ENCODE data around the gene CD99L2.

The CD99L2 gene

DNA sequence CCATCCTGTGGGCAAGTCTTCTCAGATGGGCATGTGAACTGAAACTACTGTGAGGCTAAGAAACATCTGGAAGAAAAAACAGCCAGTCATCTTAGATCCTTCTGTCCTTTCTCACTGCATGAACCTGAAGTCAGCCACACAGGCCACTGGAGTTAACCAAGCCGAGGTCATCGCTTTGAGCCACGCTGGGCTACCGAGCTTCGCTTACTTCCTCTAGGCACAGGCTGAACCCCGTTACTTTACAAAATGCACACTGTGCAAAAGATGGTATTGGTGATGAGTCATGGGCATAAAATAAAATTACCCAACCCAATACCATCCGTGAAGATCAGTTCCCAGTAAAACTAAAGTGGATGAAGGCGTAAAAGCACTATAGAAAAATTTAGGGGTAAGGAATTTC lies 119.1 kb downstream of the CD99L2 start:
- no peak for FAIRE-seq

DNA sequence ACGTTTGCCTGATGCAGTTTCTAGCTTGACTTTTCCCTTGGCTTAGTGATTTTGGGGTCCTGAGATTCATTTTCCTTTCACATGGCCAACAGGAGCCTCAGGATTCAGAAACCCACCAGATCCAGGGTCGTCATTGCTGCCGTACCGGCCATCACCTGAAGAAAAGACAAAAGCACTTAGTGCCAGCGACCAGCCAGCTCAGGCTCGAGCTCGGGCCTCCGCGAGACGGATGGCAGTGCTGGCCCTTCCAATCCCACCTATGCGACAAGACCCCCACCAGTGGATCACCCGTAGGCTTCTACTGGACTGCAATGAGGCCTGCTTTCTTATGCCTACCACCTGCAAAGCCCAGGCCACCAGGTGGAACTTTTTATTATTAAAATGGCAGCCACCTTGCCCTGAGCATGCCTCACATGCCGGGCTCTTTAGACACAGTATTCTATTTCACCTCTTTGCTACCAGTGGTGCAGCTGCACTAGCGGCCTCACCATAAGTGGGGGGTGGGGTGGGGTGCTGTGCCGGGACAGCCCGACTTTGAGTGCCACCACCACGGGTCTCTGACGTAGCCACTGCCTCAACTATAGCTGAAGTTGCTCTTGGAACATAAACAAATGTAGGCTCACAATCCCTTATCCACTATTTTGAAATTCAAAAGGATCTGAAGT lies 121.0 kb downstream of the CD99L2 start:
- no peak for FAIRE-seq

DNA sequence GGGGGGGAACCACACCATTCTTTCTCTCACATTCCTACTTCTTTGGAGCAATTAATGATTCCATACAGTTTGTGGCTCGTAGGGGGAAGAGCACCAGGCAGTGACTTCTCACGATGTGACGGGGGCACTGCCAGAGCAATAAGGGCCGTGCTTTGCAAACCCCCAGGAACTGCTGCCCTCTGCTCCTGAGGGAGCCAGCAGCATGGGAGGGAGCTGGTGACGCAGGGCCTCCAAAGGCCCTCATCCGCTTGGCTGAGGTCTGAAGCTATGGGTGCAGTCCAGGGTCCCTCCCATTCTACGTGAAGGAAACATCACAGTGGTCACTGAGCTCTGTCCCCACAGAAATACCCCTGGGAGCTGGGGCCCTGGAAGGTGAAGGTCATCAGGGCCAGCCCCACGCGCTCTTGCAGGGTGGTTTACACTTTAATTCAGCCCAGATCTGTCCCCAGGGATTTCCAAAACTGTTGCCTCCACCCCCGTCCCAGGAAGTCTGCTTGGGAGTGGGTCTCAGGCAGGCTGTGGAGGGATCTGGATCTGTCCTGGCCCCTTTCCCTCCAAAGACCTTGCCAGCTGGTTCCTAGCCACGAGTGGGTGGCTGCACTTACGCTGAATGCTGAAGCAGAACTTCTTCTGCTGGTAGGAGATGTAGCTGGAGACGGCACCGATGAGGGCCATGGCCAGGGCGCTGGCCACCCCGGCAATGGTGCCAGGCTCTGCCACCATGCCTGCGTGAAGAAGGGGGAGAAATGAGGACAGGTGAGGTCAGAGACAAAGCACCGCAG lies 122.7 kb downstream of the CD99L2 start:
- FAIRE-seq = no peak

DNA sequence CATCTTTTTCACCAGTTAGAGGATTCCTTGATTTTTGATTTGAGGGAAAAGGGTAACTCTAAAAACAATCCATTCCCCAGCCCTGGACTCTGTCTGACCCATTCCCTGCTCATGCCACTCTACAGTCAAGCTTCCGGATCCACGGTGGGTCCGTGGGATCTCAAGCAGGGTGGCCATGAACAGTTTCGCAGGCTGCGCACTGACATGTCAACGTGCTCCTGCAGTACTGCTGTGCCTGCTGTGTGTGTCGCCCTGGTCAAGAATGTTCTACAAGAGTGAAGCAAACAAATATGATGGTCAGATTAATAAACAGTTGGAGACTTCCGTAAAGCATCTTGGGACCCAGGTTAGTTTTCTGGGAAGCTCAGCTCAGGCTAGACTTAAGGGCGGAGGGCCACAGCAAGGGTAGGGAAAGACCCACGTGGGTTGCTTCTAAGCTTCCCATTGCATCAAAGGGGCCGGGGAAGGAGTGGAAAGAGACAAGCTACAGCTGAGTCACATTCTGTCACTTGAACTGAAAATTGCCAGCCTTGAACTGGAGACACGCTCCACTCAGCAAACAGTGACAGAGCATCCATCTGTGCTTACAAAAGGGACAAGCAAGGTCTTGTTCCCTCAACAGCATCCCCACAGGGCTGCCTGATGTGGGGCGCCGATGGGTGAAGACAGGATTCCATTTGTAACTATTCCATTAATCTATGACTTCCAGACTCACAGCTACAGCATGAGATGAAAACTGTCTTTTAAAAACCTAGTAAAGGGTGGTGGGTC lies 123.5 kb downstream of the CD99L2 start:
- FAIRE-seq = no peak

DNA sequence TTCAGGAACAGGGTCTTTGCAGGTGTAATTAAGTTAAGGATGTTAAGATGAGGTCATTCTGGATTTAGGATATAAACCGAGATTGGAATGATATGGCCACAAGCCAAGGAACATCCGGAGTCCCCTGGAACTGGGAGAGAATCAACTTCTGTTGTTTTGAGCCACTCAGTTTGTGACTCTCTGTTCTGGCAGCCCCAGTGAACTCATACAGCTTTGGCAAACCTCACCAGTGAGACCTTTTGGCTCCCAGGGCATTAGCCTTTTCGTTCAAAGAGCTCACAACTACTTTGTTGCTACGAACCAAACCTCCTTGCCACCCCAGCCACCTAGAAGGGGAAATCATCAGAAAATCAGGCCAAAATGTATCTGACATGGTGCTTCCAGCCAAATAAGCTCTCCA lies 124.8 kb downstream of the CD99L2 start:
- no peak for FAIRE-seq

DNA sequence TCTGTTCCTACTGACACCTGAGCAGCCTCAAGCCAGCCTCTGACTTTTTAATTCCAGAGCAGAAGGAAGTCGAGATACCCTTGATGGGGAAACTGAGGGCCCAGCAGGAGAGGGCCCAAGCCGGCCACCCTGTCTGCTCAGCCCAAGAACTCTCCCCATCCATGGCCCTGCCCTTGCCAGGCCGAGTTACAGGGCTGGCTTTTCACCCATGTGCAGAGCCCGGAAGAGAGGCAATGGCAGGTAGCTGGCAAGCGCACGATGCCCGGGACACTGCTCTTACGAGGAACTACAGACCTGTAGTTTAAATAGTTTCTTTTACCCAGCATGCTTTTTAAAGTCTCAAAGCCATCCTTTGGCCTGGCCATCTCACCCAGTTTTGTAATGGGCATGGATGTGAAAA lies 125.4 kb downstream of the CD99L2 start:
- FAIRE-seq = no peak

DNA sequence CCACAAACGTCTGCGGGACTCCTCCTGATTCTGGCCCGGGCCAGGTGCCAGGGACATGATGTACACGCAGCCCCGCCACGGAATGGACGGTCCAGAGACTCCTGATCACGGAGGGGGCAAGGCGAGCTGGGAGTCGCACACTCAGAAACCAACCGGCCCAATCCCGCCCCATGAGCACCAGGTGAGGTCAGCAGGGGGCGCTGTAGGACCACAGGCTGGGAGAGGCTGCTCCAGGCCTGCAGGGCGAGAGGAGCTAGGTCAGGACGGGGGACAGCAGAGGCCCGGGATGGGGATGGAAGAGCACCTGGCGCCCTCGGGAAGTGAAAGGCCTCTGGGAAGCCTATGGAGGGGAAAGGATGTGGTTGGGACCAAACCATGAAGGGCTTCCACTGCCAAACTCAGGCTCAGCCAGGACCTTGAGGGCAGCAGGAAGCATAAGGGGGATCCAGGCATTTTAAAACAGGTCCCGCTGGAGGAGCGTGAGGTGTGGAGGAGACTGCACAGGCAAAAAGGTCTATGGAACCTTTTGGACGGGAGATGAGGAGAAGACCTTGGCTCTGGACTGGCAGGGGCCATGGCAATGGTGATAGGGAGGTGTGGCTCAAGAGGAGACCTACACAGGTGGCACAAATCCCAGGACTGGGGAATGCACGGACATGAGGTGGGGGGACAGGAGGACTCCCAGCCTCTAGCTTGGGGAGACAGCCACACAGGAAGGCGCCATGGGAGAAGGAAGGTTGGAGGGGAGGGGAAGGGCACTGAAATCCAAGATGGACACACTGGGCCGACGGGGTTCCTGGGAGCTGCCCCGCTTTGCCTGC lies 126.1 kb downstream of the CD99L2 start:
- no peak for FAIRE-seq

DNA sequence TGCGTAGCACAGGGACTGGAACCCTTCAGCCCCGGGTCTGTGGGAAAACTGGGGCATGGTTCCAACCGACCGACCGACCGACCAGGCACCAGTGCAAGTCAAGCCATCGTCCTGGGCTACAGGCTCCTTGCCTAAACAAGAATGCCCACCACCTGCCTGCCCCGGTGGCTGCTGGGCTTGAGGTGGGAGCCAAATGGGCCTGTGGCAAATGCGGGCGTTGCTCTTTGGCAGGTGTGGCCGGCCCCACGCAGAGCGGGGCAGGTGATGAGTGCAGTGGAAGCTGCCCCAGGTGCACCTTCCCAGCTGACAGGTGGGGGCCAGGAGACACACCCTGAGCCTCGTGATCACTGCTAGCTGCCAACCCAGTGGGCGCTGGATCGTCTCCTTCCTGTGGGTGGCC lies 127.4 kb downstream of the CD99L2 start:
- no peak for FAIRE-seq

DNA sequence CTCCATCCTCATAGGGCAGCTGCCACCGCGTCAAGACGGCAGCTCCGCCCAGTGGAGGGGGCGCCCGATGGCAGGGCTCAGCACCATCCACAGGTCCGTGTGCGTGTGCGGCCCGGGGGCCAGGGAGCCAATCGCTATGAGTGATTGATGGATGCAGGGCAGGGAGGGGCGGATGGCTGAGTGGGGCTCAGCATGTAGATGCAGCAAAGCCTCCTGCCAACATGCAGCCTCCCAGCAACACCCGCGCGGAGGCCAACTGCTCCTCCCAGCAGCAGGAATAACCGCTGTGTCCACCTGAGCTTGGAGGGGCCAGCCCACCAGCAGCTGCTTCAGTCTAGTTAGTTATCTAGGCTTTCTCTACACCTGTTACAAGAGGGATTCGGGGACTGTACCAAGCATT lies 127.8 kb downstream of the CD99L2 start:
- FAIRE-seq = no peak

DNA sequence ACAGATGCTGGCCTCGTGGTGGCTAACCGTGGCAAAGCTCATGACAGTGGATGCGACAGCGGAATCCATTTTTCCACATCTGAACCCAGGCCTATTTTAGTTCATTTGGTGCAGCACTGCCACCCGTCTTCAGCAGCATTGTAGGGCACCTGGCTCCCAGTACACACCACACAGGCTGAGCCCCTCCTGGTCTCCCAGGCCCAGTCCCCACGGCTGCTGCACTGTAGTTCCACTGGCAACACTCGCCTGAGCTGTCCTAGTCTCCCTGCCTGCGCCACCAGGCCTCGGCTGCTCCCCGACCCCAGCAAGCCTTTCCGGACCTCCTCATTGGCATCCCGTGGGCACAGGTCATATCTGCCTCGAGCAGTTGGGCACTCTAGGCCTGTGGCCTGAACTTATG lies 129.1 kb downstream of the CD99L2 start:
- no peak for FAIRE-seq

DNA sequence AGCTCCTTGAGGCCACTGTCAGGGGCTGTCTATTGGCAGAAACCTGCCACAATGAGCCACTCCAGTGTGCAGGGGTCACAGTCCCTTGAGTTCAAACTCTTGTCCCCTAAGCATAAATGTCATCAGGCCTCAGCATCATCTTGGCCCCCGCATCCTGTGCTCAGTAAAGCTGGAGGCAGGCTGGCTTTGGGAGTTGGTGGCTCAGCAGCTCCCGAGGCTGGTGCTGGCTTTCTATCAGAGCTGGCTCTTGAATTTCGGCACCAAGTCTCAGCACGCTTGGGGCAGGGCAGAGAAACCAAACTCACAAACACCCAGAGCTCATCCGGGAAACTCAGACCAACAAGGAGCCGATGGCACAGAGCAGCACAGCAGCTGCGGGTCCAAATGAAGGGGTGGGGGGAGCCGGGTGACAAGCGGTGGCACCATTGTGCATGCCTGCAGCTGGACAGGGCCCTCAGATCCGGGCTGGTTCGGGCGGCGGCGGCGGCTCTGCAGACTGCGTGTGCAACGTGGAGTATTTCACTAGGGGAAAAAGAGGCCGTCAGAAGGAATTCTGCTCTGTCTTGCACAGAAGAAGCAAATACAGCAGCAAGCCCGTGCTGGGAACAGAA lies 129.8 kb downstream of the CD99L2 start:
- FAIRE-seq = no peak

DNA sequence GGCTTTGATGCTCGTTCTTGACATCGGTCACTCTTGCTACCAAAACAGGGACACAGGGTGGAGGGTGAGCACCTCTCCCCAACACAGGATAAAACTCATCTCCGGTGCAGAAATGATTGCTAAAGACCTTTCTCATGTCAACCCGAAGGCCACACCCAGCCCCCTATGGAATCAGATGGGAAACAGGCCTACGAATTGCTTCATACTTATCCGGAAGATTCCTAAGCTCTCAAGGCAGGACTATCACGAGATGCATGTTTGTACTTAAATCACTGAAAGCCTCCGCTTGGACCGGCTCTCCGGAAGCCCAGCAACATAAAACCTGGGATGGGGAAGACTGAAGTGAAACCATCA lies 130.4 kb downstream of the CD99L2 start:
- no peak for FAIRE-seq

DNA sequence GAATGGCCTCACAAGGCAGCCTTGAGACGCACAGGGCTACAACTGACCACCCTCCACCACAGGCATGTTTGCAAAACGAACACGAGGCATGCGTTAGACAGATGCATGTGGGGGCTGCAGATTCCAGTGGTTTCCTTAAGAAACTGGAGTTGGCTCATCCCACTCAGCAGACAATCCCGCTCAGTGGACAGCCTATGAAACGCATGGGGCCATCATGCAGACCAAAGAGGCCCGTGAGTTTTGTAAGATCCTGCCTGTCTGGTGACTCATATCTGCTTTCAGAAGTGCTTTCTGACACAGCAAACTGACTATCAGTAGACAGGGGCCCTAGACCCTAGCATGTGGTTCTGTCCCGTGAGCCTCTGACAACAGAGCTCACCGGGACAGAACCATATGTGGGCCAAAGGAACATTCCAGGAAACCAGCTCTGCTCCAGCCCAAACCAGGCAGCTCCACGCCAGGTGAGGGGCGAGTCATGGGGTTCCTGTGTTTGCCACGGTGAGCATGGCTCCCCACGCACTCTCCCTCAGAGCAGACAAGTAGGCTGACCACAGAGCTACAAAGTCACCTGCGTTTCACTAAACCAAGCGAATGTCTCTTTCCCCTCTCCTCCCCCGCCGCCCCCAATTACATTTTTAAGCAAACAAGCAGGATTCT lies 130.9 kb downstream of the CD99L2 start:
- FAIRE-seq = no peak

DNA sequence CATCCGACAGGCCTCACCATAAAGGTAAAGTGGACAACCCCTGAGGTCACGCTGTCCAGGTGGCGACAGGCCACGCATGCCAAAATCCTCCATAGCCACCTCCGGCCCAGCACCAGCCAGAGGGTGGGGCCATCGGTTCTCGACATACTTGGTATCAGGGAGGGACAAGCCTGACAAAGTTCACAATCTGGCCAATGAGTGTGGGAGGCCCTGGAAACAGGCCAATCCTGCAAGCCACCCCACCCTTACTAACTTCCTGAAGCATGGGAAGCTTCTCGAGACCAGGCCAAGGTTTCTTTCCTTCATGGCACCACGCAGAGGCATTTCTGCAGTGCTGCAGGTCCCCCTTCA lies 131.4 kb downstream of the CD99L2 start:
- FAIRE-seq = no peak

DNA sequence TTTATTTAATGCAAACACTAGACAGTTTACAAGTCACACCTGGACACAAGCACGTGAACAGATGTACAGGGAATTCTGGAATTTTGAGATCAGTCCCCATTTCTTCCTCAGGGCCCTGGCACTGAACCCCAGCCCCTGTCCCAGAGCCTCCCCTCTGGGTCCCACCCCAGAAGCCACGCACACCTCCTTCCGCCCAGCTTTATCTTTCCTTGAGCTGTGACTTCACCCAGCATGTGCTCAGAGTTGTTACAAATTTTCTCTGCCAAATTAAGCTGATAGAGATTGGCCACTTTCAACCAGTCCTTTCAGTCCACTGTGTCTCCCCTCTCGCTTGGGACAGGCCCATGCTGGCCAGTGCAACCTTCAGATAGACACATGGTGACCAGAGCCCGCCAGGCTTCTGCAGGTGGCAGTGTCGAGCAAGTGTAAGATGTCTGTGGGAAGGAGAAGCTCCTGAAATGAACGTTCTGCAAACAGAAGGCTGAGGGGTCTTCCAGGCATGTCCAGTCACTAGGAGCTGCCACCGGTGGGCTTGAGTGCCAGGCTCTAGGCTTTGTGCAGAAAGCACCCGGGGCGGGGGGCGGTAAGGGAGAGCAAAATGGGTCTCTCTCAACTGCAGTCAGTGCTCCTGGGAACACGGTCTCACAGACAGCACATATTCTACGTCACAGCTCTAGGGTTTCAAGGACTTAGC lies 132.0 kb downstream of the CD99L2 start:
- FAIRE-seq = no peak

DNA sequence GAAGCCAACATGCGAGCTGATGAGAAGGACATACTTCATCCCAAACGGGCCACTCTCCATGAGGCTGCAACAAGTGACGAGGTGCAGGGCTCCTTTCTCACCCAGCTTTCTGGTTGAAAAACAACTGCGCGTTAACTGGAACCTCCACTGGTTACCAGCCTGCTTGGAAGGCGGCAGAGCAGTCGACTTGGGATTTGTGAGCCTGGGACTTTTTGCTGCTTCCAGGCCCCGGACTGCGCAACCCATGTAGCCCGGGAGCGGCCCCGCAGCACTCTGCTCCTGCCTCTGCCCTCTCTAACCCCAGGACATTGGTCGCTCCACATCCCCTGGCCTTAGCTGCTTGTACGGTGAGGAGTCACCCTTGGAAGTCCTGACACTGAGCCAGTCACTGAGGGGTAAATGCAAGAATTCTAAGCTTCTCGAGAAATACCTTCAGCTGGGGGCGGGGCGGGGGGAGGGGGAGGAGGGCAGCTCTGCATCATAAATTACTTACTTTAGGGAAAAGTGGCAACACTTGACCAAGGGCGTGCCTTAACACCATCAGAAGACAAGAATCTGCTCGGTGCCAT lies 132.6 kb downstream of the CD99L2 start:
- no peak for FAIRE-seq

DNA sequence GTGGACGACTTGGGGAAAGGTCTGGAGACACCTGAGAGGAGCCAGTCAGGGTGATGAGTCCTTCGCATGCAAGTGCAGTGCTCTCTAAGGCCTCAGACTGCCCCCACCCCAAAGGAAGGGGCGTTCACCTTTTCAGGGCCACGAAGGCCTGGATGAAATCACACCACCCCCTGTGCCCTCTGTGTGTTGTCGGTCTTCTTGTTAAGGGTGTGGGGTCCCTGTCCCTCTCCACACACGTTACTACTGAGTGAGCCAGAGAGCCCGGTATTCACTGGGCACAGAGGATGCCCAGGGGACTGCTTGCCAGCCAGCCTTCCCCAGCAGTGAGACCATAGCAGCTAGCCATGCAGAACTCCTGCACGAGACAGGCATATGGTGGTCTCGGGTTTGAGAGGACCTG lies 133.2 kb downstream of the CD99L2 start:
- no peak for FAIRE-seq

DNA sequence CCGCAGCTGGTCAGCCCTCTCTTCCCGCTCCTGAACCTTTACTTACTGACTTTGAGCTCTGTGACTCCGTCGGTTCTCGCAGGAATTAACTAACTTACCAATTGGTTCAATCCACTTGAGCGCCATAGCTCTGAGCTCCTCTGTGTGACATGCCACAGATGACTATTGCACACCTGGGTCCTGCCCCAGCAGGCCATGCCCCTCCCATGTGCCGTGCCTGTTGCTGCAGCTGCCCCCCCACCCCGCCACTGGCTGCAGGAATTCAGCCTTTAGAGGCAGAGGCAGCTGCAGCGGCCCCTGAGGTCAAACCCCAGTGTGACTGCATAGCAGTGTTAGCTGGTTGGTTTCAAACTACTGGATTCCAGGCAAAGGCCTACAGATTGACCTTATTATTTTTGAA lies 134.7 kb downstream of the CD99L2 start:
- FAIRE-seq = no peak

DNA sequence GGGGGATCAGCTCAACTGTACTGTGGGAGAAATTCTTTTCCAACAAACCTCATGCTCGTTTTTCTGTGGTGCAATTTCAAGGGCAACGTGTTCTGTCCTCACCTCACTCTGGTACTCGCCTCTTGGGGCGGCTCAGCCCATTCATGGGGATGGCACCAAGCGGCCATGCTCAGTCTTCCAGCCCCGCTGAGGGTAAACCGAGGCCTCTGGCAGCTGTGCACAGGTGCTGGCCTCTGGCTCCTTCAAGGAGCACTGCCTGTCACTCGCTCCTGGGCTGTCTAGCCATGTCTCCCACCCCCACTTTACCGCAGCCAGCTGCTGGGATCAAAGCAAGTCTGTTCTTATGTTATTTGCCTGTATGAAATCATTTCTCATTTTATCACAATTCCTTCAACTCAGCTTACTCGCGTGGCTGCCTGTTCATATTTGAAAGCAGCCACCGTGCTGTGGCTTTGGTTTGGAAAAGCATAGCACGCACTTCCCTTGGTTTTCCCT lies 135.1 kb downstream of the CD99L2 start:
- FAIRE-seq = no peak

DNA sequence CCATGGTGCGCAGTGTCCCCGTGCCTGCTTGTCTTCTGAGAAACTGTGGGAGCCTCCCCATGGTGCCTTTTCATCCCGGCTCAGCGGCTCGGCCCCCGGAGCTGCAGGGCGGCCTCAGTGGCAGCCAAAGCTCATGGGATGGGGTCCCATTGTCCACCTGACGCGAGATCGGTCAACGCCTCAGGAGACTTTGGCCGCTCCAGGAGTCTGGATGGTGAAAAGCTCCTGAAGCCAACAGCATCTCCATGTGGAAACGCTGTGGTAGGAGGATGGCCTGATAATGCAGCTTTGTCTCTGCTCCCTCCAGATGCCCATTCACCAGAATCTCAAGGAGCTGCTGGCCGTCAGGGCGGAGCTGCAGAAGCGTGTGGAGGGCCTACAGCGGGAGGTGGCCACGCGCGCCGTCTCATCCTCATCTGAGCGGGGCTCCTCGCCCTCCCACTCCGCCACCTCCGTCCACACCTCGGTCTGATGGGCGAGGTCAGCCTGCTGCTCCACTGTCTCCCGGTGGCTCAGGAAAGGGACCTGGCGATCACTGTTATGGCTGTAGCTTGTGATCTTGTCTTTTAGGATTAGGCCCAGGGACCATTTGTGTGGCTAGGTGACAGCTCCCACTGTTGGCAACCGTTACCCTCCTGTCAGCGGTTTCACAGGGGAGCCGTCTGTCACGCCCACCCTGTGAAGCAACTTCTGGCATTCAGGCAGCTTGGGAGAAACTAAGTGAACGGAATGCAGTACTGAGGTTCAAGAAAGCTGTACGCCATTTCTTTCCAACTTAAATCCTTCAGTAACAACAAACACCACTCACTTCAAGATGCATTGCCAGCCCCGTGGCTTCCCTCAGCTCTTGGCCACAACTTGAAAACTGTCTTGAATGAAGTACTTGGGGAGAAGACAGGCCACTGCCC lies 136.0 kb downstream of the CD99L2 start:
- FAIRE-seq = no peak

Data from colon (tissue), 2 donors.